HG02938 (cell line): Measurements from ENCODE around the gene RSRP1.
"Not testable (repeated sequence)": the region's sequence is repeated elsewhere in the genome, so short reads cannot be mapped to it uniquely, and the experiment has no call there.

Source experiments
- ATAC-seq: cut with Tn5 transposase; IDR thresholded peaks from one replicate; pipeline ENCODE4 v1.9.1; 2021; ENCODE audit warnings: mild to moderate bottlenecking, moderate library complexity; ENCODE audit not compliant: unreplicated experiment

RSRP1 gene

GRCh38 chr1:25259813-25260212, 12.6 kb upstream of the RSRP1 start:
- ATAC-seq: not testable (repeated sequence)

- no peak for ATAC-seq
Observed at GRCh38 chr1:25257196-25257595, 9.9 kb upstream of the RSRP1 start.

- no peak for ATAC-seq
Observed at GRCh38 chr1:25256578-25256965, 9.3 kb upstream of the RSRP1 start.

GRCh38 chr1:25255706-25256577, 8.7 kb upstream of the RSRP1 start:
- no peak for ATAC-seq

GRCh38 chr1:25253911-25254310, 6.7 kb upstream of the RSRP1 start:
- no peak for ATAC-seq

GRCh38 chr1:25247829-25248754, 838 bp upstream of the RSRP1 start:
- ATAC-seq: no peak

- no peak for ATAC-seq
Observed at GRCh38 chr1:25246600-25247023, 642 bp downstream of the RSRP1 start.

- ATAC-seq: no peak
Observed at GRCh38 chr1:25245809-25246599, 1.2 kb downstream of the RSRP1 start.

GRCh38 chr1:25245393-25245792, 1.9 kb downstream of the RSRP1 start:
- ATAC-seq: no peak

GRCh38 chr1:25243907-25244306, 3.3 kb downstream of the RSRP1 start:
- no peak for ATAC-seq

- ATAC-seq: peak; percentile 74
Observed at GRCh38 chr1:25239681-25240541, 7.3 kb downstream of the RSRP1 start.

- ATAC-seq: no peak
Observed at GRCh38 chr1:25238046-25238445, 9.2 kb downstream of the RSRP1 start.

- not testable (repeated sequence) for ATAC-seq
Observed at GRCh38 chr1:25236261-25236660, 11.0 kb downstream of the RSRP1 start.

- not testable (repeated sequence) for ATAC-seq
Observed at GRCh38 chr1:25235411-25235810, 11.8 kb downstream of the RSRP1 start.

- ATAC-seq: peak; percentile 53
Observed at GRCh38 chr1:25232866-25233784, 14.1 kb downstream of the RSRP1 start.

GRCh38 chr1:25232027-25232865, 15.0 kb downstream of the RSRP1 start, which contains the start of gene SYF2:
Gene SYF2 (minus strand): TSS chr1:25232502. CDS start chr1:25232467, 35 bp downstream.
- ATAC-seq: peak; percentile 80

GRCh38 chr1:25223471-25223870, 23.8 kb downstream of the RSRP1 start:
- ATAC-seq: no peak

- ATAC-seq: no peak
Observed at GRCh38 chr1:25222606-25223005, 24.6 kb downstream of the RSRP1 start.
